Liver (tissue), 9 donors: ENCODE measurements around the gene SETD1A. TPM values are rescaled to one million over a fixed set of nuclear protein-coding genes. Genes with fewer than 3 reads are reported as not detected.

Experiments used
- DNase-seq: peaks from one replicate; pipeline ENCODE4 v3.0.0-alpha.2; 2017; ENCODE audit warnings: low spot score
- H3K27ac ChIP-seq, 2 donors: one replicate each; pipeline ENCODE4 v1.7.0; 2013; ENCODE audit warnings: inconsistent platforms in 2 of 2, low read length in 2 of 2, control low read depth in 1 of 2, low read depth in 1 of 2, mild to moderate bottlenecking in 1 of 2
- H3K27me3 ChIP-seq, 4 donors: one replicate each; pipeline versions ENCODE4 v1.6.1 to v1.7.0; 2013; ENCODE audit warnings: low read length in 3 of 4, inconsistent platforms in 1 of 4, mild to moderate bottlenecking in 1 of 4, moderate library complexity in 1 of 4; ENCODE audit not compliant: control insufficient read depth in 4 of 4, insufficient read depth in 4 of 4
- H3K36me3 ChIP-seq, 4 donors: one replicate each; pipeline versions ENCODE4 v1.6.1 to v1.7.0; 2013; ENCODE audit warnings: low read length in 3 of 4, mild to moderate bottlenecking in 3 of 4, low read depth in 1 of 4, moderate library complexity in 1 of 4; ENCODE audit not compliant: control insufficient read depth in 4 of 4, insufficient read depth in 3 of 4
- H3K4me1 ChIP-seq, 4 donors: one replicate each; pipeline versions ENCODE4 v1.6.1 to v1.7.0; 2013; ENCODE audit warnings: low read length in 3 of 4, mild to moderate bottlenecking in 3 of 4, moderate library complexity in 1 of 4; ENCODE audit not compliant: control insufficient read depth in 4 of 4, insufficient read depth in 4 of 4
- H3K4me3 ChIP-seq, 3 donors: one replicate each; pipeline versions ENCODE4 v1.6.1 to v1.7.0; 2013; ENCODE audit warnings: low read length in 3 of 3, control low read depth in 1 of 3, low read depth in 1 of 3, mild to moderate bottlenecking in 1 of 3
- H3K9ac ChIP-seq, 2 donors: one replicate each; pipeline ENCODE4 v1.7.0; 2013; ENCODE audit warnings: low read length in 2 of 2, mild to moderate bottlenecking in 2 of 2, moderate library complexity in 2 of 2, control low read depth in 1 of 2, low read depth in 1 of 2
- H3K9me3 ChIP-seq, 4 donors: one replicate each; pipeline versions ENCODE4 v1.6.1 to v1.7.0; 2013; ENCODE audit warnings: low read length in 3 of 4; ENCODE audit not compliant: control insufficient read depth in 4 of 4
- ATF3 ChIP-seq: IDR thresholded peaks from 2 replicates; pipeline ENCODE4 v1.6.1; 2016; ENCODE audit warnings: antibody characterized with exemption
- CTCF ChIP-seq: fragments of 150-350 bp; IDR thresholded peaks from 2 replicates; pipeline ENCODE4 v1.5.1; 2017; ENCODE audit warnings: improper control_type of control experiment, low read depth, low read length; ENCODE audit not compliant: missing input control
- EGR1 ChIP-seq, 2 donors: IDR thresholded peaks; 2 replicates each; pipeline ENCODE4 v1.6.1; 2016 to 2018; ENCODE audit warnings: antibody characterized with exemption in 2 of 2, low read depth in 2 of 2
- FOXA1 ChIP-seq: IDR thresholded peaks from 2 replicates; pipeline ENCODE4 v1.6.1; 2016; ENCODE audit warnings: antibody characterized with exemption
- FOXA2 ChIP-seq: IDR thresholded peaks from 2 replicates; pipeline ENCODE4 v1.6.1; 2016; ENCODE audit warnings: antibody characterized with exemption
- GABPA ChIP-seq, 2 donors: IDR thresholded peaks in 1 of 2; conservative IDR thresholded peaks in 1 of 2; 2 replicates each; pipeline ENCODE4 v1.6.1; 2016; ENCODE audit warnings: antibody characterized with exemption in 2 of 2, mild to moderate bottlenecking in 1 of 2, moderate library complexity in 1 of 2
- HNF4A ChIP-seq, 2 donors: conservative IDR thresholded peaks; 2 replicates each; pipeline ENCODE4 v1.6.1; 2016; ENCODE audit warnings: antibody characterized with exemption in 2 of 2, mild to moderate bottlenecking in 2 of 2
- HNF4G ChIP-seq: IDR thresholded peaks from 2 replicates; pipeline ENCODE4 v1.6.1; 2016; ENCODE audit warnings: antibody characterized with exemption
- JUND ChIP-seq, 2 donors: IDR thresholded peaks; 2 replicates each; pipeline ENCODE4 v1.6.1; 2016; ENCODE audit warnings: antibody characterized with exemption in 2 of 2
- MAX ChIP-seq: IDR thresholded peaks from 2 replicates; pipeline ENCODE4 v1.6.1; 2016; ENCODE audit warnings: antibody characterized with exemption
- NR2F2 ChIP-seq: IDR thresholded peaks from 2 replicates; pipeline ENCODE4 v1.6.1; 2016; ENCODE audit warnings: antibody characterized with exemption
- RAD21 ChIP-seq, 2 donors: IDR thresholded peaks; 2 replicates each; pipeline ENCODE4 v1.6.1; 2016; ENCODE audit warnings: antibody characterized with exemption in 2 of 2, mild to moderate bottlenecking in 2 of 2
- REST ChIP-seq: IDR thresholded peaks from 2 replicates; pipeline ENCODE4 v1.6.1; 2016; ENCODE audit warnings: antibody characterized with exemption, mild to moderate bottlenecking
- RXRA ChIP-seq, 2 donors: IDR thresholded peaks; 2 replicates each; pipeline ENCODE4 v1.6.1; 2017 to 2018; ENCODE audit warnings: antibody characterized with exemption in 2 of 2, mild to moderate bottlenecking in 1 of 2
- SP1 ChIP-seq: IDR thresholded peaks from 2 replicates; pipeline ENCODE4 v1.6.1; 2018; ENCODE audit warnings: antibody characterized with exemption, mild to moderate bottlenecking
- TAF1 ChIP-seq: conservative IDR thresholded peaks from 2 replicates; pipeline ENCODE4 v1.6.1; 2016; ENCODE audit warnings: antibody characterized with exemption, mild to moderate bottlenecking
- YY1 ChIP-seq: IDR thresholded peaks from 2 replicates; pipeline ENCODE4 v1.6.1; 2016; ENCODE audit warnings: antibody characterized with exemption, mild to moderate bottlenecking
- ZBTB33 ChIP-seq: IDR thresholded peaks from 2 replicates; pipeline ENCODE4 v1.6.1; 2016; ENCODE audit warnings: antibody characterized with exemption
- WGBS: extraction: QIAGEN DNeasy Blood & Tissue Kit; methylation state at CpG from one replicate; pipeline ENCODE4 v1.1.7; 2013; 5-methylcytosine and 5-hydroxymethylcytosine counted together
- polyA plus RNA-seq, 2 donors: library from polyadenylated mRNA; stranded (reverse) in 1 of 2; unstranded in 1 of 2; fragments of 200-250 nt in 1 of 2; fragments of >200 nt in 1 of 2; fragmentation: Nextera tagmentation in 1 of 2; extraction: Ambion mirVana in 1 of 2; gene quantifications; one replicate each; pipeline versions ENCODE4 v1.2.1 to v1.2.3, GENCODE V29; 2013 to 2015
- total RNA-seq, 2 donors: library from RNA; depleted of rRNA; stranded (reverse); fragments of >200 nt; gene quantifications; one replicate each; pipeline ENCODE4 v1.2.3, GENCODE V29; 2014
- donor health status: healthy.
- donor health status: healthy.
- donor health status: healthy.
- donor health status: healthy.
- donor health status: healthy.

SETD1A gene
- 1 to 10 TPM; 3.6 to 3.8 TPM for total RNA-seq
- polyA plus RNA-seq: 1 to 10 TPM; 2.7 to 4.9 TPM

GRCh38 chr16:30957456-30958174 lies at the start of gene SETD1A:
Gene SETD1A (plus strand): TSS chr16:30957754. CDS start chr16:30958732, 978 bp downstream.
- peak; percentile 97 for DNase-seq
- Histone ChIP-seq H3K27me3 (no peaks in the 10 kb centered on the region), H3K36me3 (peaks cover 10 to 33% (median 24%) of the 10 kb centered on the region in 4 donors), H3K4me1 (peaks cover 6 to 55% (median 41%) of the 10 kb centered on the region in 4 donors), H3K9me3 (no peaks in the 10 kb centered on the region), H3K9ac (peak within 1 kb of the TSS; percentile 84 to 90), H3K27ac (peak within 1 kb of the TSS; percentile 98), H3K4me3 (peak within 1 kb of the TSS; percentile 62 to 96 (median 89))
- TF ChIP-seq ATF3 (no peak), JUND (IDR thresholded peaks at IDR 0.05) (peak in 1 of 2 donors; percentile 52), CTCF (no peak), RXRA (IDR thresholded peaks at IDR 0.05) (no peak), RAD21 (IDR thresholded peaks at IDR 0.05) (peak in 1 of 2 donors; percentile 21), HNF4A (conservative IDR thresholded peaks at IDR 0.05) (peak in 1 of 2 donors; percentile 18), HNF4G (no peak), ZBTB33 (peak; percentile 59), GABPA (IDR thresholded peaks at IDR 0.05 in 1 of 2, conservative IDR thresholded peaks at IDR 0.05 in 1 of 2) (peak; percentile 56 to 85), FOXA1 (no peak), YY1 (peak; percentile 66), TAF1 (peak; percentile 51), SP1 (peak; percentile 80), MAX (peak; percentile 23), EGR1 (IDR thresholded peaks at IDR 0.05; ENCODE audit: low read depth in 2 of 2) (peak in 1 of 2 donors; percentile 39), NR2F2 (peak; percentile 9), REST (peak; percentile 52), FOXA2 (no peak)
- under 1% methylated on average over 85 of the region's 85 CpGs for WGBS
